Measurements from ENCODE around the gene LAMA4.

Gene LAMA4

GRCh38 chr6:112243861-112244827 lies 10.2 kb downstream of the LAMA4 start:
- no peak for DNase-seq (ENCODE audit: low read depth in 2 of 2)

DNA sequence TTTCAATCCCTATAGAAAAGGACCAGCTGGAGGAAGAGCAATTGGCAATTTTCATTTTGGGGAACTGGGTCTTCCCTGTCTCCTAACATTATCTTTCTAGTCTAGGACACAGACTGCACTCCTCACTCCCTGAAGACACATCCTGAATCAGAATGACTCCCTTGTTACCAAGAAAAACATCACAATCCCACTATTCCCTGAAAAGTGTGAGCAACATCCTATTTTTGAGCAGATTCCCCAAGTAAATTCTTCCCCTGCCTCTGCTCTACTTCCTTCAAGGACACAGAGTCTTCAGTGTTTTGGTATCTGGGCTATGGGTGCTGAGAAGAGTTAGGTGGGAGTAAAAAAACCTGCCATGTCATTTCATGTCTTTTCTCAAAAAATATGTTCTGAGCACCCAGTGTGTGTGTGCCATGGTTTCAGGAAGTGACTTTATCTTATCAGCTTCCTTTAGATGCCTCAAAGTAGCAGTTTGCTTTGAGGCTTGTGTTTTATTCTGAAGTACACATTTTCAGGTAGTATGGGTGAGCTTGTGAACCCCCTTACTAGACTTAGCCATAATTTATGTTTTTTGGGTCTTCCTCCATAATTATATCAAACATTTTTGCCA lies 12.4 kb downstream of the LAMA4 start:
- no peak for DNase-seq (ENCODE audit: low read depth in 2 of 2)

- DNase-seq (ENCODE audit: low read depth in 2 of 2), result no peak
Observed at GRCh38 chr6:112237595-112237994, 16.8 kb downstream of the LAMA4 start.

- no peak for DNase-seq (ENCODE audit: low read depth in 2 of 2)
Observed at GRCh38 chr6:112237066-112237465, 17.3 kb downstream of the LAMA4 start.

DNA sequence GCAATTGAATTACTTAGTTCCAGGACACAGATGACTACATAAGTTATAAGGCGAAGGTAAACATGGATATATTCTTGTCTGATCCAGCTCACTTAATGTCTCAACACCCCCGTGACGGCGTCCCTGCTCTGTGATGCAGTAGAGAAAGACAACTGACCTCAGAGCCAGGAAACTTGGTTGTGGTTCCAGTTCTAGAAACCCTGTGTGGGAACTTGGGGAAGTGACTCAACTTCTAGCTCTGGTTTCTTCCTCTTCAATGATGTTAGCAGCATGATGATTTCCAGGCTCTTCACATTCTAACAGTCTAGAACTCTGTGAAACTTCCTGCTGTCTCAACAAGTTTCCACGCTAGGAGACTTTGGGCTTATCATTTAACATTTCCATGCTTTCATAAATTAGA lies 18.4 kb downstream of the LAMA4 start:
- DNase-seq (ENCODE audit: low read depth in 2 of 2), result peak; percentile 14 to 43

- no peak for DNase-seq (ENCODE audit: low read depth in 2 of 2)
Observed at GRCh38 chr6:112234601-112235000, 19.8 kb downstream of the LAMA4 start.

DNA sequence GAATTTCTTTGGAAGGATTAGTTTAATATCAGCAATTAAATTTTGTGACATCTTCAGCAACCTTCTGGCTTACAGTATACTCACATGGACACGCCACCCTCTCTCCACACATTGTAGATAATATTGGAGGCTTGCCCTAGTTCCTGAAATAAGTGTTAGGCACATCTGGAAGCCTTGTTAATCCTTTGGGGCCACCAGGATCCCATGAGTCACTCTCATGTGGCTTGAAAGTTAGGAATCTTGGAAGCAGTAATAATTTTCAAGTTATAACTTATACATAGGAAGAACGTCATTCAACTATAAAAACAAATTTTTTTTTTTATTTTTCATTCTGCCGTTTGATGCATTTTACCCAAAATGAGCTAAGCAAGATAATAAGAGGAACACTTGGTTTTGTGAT lies 20.5 kb downstream of the LAMA4 start:
- no peak for DNase-seq (ENCODE audit: low read depth in 2 of 2)

- DNase-seq (ENCODE audit: low read depth in 2 of 2), result no peak
Observed at GRCh38 chr6:112232845-112233256, 21.5 kb downstream of the LAMA4 start.

DNA sequence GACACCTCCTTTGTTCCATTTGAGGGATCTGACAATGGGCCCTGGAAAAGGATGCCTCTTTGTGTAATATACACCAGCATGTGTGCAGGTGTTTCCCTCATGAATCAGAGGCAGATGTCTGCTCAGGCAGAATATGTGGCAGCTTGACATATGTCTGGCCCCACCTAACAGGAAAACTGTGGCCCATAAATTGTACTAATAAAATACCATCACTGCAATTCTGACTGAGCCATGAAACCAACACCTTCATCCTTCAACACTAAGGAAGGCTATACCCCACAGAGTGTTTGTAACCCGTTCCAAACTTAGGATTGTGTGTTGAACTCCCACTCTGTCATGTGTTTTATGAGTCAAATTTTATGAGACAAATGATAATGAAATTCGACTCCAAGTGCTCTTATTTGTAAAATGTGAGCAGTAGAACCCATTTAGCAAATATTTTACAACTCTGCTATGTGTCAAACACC lies 22.7 kb downstream of the LAMA4 start:
- no peak for DNase-seq (ENCODE audit: low read depth in 2 of 2)

- DNase-seq (ENCODE audit: low read depth in 2 of 2), result no peak
Observed at GRCh38 chr6:112231164-112231563, 23.2 kb downstream of the LAMA4 start.

- no peak for DNase-seq (ENCODE audit: low read depth in 2 of 2)
Observed at GRCh38 chr6:112228480-112229332, 25.7 kb downstream of the LAMA4 start.

- DNase-seq (ENCODE audit: low read depth in 2 of 2), result no peak
Observed at GRCh38 chr6:112227992-112228391, 26.4 kb downstream of the LAMA4 start.

GRCh38 chr6:112227411-112227810 lies 27.0 kb downstream of the LAMA4 start:
- DNase-seq (ENCODE audit: low read depth in 2 of 2), result no peak

GRCh38 chr6:112225691-112226090 lies 28.7 kb downstream of the LAMA4 start:
- DNase-seq (ENCODE audit: low read depth in 2 of 2), result no peak

DNA sequence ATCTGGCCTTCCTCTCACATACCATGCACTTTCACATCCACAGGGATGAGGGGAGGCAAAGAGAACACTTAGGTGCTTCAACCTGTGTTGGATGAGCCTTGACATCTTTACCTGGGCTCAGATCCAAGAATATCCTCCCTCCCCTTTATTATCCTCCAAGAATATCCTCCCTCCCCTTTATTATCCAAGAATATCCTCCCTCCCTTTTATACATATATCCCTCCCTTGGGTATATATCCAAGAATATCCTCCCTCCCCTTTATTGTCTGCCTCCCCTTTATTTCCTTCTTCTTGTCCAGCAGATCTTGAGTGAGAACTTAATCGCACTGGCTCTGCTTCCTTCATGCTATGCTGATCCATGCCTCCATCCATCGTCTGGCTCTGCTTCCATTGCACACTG lies 30.3 kb downstream of the LAMA4 start:
- DNase-seq (ENCODE audit: low read depth in 2 of 2), result no peak

- DNase-seq (ENCODE audit: low read depth in 2 of 2), result no peak
Observed at GRCh38 chr6:112223070-112223861, 31.1 kb downstream of the LAMA4 start.

DNA sequence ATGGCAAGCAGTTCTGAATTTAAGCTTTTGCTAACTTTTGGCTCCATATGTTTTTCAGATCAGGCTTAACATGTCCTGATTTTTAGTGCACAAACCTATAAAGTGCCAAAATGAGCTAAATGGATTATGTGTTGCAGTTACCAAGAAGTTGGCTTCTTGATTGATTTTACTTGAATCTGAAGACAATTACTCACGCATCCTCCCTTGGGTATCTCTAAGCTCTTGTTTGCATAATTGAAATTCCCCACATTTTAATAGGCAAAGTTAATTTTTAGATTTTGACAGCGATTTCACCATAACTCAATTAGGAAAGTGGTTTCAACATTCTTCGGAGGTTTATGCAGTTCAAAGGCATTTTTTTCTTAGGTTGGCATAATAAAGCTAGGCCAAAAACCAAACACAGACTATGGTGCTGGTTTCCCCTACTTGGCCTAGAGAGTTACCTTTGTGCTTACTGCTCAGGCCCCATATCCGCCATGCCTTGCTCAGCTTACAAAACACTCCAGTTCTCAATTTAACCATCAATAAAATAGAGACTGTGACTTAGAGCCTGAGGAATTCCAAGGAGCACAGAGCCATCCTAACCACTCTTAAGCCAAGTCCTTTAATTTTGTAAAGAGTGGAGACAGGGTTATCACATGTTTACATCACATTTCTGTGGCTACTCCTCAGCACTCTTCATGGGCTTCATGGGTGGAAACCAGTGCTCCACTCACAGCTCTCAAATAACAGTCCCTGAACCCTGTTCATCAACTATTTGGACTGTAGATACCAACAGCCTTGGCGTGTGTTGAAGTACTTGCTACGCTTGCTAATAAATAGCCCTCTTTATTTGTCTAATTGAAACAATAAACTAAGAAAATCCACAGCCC lies 32.1 kb downstream of the LAMA4 start:
- no peak for DNase-seq (ENCODE audit: low read depth in 2 of 2)

GRCh38 chr6:112221561-112221960 lies 32.8 kb downstream of the LAMA4 start:
- DNase-seq (ENCODE audit: low read depth in 2 of 2), result no peak

- no peak for DNase-seq (ENCODE audit: low read depth in 2 of 2)
Observed at GRCh38 chr6:112218563-112218962, 35.8 kb downstream of the LAMA4 start.
